Occipital lobe (tissue), 2 donors: ENCODE measurements around the gene IGFL4. TPM values are rescaled to one million over a fixed set of nuclear protein-coding genes. Genes with fewer than 3 reads are reported as not detected.

Experiments
- DNase-seq: peaks from one replicate; lab custom pipeline; 2025; lab: John Stamatoyannopoulos, UW
- total RNA-seq: library from RNA; depleted of rRNA; stranded (reverse); fragments of >200 nt; gene quantifications from one replicate; pipeline ENCODE4 v1.2.3, GENCODE V29; 2014

The IGFL4 gene
- total RNA-seq, 1 donor from 2014 or later, result 1.6 TPM

DNA sequence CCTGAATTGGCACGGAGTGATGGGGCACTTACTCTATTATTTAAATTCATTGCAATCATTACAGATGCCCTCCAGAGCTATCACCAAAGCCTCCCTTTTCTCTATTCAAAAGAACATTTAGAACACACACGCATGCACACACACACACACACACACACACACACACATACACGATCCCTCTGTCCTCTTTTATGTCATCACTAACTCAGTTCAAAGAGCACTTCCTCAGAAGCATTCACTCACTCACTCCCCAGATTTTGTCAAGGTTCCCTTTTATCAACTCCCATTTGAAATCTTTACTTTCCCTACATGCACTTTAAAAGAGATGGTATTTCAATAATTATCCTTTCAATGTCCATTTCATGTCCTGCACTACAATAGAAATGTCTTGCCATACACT, 22.4 kb upstream of the IGFL4 start:
- DNase-seq, result no peak

DNA sequence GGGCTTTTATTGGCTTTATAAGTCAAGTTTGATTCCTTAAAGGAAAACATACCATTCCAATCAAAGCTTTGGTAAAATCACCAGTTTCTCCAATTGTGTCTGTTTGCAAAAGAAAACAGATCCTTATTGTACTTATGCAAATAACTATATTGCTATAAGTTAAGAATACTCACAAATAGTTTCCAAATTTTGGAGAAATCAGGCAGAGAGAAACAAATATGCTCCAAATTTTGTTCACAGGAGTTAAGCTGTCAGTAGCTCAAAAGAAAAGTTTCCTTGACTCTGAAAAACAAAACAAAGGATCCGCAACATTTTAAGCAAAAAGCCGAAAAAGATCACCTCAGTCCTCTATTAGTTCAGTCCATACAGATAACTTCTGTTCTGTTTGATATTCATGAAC, 19.2 kb upstream of the IGFL4 start:
- no peak for DNase-seq

DNA sequence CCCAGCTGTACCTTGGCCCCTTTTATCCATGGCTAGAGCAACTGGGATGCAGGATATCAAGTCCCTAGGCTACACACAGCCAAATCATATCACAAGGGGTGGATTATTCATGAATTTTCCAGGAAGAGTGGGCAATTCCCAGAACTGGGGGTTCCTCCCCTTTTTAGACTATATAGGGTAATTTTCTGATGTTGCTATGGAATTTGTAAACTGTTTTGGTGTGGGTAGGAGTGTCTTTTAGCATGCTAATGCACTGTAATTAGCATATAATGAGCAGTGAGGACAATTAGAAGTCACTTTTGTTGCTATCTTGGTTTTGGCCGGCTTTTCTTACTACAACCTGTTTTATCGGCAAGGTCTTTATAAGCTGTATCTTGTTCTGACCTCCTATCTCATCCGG, 18.0 kb upstream of the IGFL4 start:
- no peak for DNase-seq

DNA sequence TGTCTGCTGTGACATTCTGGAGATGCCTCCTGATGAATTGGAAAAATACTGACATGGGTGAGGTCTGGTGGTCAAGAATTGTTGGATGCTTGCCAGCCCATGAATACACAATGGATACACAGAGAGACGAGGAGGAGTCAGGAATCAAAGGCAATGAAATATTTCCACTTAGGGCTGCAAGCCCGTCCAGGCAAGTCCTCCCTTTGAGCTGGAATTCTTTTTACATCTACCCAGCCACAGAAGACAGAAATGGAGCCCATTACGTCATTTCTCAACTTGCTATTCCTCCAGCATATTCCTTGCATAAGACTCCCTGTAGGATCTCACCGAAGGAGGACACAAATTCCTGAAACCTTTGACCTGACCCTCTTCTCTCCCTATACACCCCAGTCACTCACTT, 15.7 kb upstream of the IGFL4 start:
- no peak for DNase-seq

DNA sequence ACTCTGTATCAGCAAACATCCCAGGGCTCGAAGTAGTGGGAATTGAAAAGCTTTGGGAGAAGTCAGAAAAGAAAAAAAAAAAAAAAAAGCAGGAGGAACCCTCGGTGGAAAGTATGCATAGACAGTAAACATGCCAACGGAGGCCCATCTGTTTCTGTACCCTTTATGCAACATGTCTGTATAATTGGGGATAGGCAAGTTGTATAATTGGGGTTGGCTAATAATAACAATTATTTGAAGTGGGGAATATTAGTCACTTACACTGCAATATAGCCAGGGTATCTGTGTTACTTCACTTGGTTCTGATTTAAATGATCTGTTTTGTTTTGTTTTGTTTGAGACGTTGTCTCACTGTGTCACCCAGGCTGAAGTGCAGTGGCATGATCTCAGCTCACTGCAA, 12.1 kb upstream of the IGFL4 start:
- DNase-seq, result no peak

DNA sequence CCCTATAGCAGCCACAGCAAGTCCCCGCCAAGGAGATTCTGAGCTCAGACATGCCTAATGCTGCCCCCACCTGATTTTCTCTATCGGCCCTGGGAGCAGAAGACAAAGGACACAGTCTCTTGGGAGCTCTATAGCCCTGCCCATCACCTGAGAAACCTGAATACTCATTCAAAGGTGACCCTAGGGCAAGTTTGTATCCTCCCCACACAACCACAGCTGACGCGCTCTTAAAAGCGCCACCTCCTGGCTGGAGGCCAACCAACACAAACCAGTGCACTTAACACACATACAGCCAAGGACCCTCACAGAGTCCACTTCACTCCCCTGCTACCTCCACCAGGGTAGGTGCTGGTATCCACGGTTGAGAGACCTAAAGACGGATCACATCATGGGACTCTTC, 8.8 kb upstream of the IGFL4 start:
- no peak for DNase-seq

DNA sequence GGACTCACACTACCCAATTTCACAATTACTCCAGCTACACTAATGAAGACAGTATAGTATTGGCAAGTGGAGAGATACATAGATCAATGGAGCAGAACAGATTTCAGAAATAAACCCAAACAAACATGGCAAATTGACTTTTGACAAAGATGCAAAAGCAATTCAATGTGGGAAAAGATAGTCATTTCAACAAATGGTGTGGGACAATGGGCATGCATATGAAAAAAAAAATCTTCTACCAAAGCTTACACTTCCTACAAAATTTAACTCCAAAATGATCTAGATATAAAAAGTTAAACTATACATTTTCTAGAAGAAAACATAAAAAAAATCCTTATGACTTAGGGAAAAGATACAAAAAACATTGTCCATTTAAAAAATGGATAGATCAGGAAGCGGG, 2.7 kb upstream of the IGFL4 start:
- no peak for DNase-seq

DNA sequence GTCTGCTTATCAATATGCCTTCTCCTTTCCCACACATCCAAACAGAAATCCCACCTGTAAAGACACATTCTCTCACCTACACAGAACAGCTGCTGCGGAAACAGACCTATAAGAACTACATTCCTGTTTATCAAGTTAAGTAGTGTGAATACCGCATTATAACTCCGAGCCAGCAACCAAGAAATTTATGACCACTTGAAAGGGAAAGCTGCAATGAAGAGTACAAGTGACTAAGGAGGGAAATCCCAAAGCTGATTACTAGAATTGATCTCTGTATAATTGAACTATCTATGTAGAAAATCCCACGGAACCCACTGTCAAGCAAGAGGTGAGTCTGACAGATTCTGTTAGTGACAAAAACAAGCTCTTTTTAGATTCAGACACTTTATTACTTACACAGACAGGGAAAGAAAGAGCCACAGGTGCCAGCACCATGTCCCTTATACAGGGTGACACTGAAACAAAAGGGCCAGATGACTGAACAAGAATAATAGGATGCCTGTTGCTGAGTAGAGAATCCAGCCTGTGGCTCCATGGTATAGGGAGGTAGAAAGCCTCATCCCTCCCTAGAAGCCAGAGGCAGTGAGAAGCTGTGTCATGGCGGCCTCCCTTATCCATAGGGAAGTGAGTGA, 1.6 kb upstream of the IGFL4 start:
- DNase-seq, result no peak

DNA sequence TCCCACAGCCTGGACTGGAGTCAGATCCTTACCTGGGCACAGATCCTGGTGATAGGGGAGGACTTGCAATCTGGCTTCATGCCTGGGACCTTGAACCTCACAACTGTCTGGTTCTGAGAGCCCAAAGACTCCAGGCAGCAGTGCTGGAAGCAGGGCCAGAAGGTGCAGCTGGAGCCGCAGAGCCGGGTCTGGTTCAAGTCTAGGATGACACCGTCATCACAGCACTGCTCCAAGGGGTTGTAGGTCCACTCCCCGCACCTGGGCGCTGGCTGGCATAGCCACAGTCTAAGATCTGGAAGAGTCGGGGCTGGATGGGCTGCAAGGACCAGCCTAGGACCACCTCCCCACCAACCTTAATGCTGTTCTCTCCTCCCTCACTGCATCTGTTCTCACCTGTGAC, 677 bp downstream of the IGFL4 start:
- no peak for DNase-seq

DNA sequence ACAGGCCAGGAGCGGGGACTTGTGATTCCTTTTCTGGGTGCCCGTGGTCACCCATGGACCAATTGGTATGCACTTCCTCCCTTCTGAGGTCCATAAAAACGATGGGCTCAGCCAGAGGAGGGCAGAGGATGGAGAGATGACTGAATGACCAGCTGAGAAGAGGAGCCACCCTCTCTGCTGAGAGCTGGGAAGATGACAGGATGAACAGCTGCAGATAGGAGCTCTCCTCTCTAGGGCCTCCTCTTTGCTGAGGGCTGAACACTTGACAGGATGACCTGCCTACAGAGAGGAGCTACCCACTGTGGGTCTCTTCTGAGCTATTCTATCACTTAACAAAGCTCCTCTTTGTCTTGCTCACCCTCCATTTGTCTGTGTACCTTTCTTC, 4.1 kb downstream of the IGFL4 start:
- DNase-seq, result no peak

DNA sequence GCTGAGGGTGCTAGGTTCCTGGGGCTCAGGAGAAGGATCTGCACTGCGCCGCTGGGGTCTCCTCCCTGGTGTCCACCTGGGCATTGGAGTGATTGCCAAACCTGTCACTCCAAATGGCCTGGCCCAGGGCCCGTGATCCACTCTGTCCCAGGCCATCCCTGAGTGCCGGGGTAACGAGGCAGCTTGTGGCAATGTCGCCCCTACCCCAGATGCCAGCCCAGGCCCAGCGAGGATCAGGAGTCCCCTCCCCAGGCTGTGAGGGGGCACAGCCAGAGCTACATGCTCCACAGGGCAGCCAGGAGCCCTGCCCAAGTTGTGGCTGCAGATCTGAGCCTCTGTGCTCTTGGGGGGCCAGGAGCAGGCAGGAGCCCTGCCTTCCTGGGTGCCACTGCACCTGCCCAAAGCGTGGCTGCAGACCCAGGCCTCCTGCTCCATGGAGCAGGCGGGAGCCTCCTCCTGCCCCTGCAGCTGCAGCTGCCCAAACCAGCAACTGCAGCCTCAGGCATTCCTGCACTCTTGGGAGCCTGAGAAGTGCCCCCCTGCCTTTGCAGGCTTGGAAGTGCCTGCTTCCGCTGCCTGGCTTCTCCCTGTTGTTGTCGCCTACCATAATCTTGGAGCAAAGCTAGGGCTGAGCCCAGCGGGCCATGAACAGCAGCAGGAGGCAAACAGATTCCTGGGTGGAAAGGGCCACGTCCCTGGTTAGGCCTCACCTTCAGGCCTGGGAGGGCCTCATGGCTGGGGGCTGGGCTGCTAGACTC, 4.6 kb downstream of the IGFL4 start:
- no peak for DNase-seq

DNA sequence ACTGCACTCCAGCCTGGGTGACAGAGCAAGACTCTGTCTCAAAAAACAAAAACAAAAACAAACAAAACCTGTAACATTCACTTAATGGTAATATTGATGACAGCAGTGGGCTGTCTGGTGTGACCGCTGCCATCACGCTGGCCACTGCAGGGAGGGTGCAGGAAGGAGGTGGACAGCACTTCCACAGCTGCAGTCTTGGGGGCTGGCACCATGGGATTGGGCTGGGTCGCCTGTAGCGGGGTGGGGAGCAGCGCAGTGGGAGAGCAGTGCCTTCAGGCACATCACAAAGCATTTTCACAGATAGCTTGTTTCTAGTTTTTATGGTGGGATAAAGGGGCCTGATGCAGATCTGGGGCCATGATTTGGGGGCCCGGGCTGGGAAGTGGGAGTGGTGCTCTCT, 5.3 kb downstream of the IGFL4 start:
- no peak for DNase-seq

DNA sequence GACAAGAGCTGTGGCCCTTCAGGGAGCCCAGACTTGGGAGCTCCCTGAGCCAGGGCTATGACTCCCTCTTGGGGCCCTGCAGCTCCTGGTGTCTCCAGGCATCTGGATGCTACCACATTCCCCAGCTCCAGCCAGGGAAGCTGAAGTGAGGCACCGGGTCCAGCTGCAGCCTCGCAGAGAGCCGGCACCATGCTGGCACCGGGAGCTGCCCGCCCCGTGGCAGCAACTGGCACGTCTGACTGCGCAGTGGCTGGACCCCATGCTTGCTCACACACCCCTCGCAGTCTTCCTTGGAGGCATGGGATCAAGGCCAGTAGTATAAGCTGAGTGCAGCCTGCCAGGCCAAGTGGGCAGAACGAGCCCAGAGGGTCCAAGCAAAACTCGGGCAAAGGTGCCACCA, 7.4 kb downstream of the IGFL4 start:
- no peak for DNase-seq

DNA sequence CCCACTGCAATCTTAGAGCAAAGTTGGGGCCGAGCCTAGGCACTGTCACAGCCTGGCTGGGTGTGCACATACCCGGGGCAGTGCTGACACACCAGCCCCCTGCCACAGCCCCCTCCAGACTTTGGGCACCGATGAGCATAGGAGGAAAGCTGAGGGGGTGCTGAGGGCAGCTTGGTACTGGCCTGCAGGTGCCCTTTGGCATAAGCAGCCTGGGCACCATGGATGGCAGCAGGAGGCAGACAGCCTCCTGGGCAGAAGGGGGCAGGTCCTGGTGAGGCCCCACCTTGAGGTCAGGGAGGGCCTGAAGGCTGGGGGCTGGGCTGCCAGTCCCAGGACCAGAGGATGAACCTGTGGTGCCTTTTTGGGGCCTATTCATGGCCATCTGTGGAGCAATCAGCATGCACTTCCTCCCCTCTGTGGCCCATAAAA, 8.2 kb downstream of the IGFL4 start:
- DNase-seq, result no peak

DNA sequence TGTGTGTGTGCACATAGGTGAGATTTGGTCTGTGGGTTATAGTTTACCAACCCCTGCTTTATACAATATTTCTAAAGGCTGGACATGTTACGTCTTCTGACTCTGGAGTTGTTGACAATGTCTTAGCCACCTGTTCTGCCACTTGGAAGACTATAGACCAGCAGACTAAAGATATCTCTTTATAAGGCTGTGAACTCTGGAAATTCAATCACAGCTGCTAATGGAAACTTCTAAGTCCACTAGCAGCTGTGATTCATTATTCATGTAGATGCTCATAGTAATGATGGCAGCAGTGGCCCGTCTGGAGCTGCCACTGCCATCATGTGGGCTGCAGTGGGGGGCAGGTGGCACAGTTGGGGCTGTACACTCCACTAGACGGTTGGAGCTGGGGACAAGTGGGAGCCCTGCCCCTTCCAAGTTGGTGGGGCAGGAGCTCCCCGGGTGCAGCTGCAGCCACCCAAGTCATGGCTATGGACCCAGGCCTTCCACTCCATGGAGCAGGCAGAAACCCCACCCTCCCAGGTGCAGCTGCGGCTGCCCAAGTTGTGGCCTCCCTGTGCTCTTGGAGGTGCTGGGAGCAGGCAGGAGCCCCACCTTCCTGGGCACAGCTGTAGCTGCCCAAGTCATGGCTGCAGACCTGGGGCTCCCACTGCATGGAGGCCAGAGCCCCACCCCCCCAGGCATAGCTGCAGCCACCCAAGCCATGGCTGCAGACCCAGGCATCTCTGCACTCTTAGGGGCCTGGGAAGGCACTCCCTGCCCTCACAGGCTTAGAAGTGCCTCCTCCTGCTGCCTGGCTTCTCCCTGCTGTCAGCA, 8.8 kb downstream of the IGFL4 start:
- DNase-seq, result no peak

DNA sequence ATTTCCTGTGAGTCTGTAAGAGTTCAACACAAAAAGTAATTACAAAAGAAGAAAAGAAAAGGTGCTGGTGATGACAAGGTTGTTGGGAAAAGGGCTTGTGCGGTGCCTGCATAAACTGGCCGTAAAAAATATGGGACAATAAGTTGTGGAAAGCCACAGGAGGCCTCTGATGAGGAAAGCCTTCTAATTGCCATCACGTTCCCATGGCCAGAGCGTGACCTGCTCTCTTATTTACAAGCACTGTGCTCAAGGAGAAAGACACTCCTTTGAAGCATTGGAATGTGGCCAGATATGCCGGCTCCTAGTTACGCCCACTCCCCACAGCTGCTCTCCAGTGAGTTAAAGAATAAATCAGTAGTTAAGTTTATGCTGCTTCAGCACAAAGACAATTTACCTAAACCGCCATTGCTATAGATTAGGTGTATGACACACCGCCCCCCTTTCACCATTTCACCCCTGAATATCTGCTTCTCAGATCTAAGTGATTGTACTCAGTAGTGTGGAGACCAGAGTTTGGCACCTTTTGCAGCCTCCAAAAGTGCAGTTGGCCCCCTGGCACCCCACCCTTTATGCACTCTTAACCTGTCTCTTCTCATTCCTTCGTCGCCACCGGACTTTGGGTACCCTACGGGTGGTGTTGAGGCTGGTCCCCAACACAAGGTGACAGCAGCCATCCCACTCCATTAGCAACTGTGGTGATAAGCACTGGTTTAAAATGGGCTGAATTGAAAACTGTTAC, 9.8 kb downstream of the IGFL4 start:
- no peak for DNase-seq

DNA sequence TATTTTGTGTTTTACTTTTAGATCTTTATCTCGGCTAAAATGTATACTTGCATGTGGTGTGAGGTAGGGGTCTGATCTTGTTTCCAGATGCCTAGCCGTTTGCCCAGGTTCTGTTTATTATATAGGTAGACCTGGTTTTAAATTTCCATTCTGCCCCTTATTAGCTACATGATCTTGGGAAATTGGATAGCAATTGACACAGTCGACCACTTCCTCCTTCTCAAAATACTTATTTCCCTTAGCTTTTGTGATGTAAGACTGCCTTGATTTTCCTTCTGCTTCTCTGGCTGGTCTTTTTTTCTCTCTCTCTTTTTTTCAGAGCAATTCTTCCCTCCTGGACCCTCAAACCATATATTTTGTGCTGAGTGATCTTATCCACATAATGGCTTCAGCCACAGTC, 15.0 kb downstream of the IGFL4 start:
- no peak for DNase-seq

DNA sequence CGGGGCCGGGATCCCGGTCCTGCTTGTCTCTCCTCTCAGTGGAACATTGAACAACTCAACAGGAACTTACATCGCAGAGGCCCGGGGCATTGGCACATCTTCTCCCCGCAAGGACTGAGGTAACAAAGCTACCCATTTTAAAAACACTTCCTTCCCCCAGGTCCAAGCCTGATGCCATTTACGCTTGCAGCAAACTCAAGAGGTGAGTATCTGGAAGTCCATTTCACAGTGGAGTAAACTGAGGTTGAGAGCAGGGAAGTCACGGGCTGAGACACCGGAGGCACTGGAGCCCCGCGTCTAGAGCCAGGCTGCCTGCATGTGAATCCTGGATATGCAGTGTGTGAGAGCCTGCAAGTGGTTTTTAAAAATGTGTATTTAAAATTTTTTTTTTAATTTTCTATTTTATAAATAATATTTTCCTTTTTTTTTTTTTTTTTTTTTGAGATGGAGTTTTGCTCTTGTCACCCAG, 17.5 kb downstream of the IGFL4 start:
- no peak for DNase-seq

DNA sequence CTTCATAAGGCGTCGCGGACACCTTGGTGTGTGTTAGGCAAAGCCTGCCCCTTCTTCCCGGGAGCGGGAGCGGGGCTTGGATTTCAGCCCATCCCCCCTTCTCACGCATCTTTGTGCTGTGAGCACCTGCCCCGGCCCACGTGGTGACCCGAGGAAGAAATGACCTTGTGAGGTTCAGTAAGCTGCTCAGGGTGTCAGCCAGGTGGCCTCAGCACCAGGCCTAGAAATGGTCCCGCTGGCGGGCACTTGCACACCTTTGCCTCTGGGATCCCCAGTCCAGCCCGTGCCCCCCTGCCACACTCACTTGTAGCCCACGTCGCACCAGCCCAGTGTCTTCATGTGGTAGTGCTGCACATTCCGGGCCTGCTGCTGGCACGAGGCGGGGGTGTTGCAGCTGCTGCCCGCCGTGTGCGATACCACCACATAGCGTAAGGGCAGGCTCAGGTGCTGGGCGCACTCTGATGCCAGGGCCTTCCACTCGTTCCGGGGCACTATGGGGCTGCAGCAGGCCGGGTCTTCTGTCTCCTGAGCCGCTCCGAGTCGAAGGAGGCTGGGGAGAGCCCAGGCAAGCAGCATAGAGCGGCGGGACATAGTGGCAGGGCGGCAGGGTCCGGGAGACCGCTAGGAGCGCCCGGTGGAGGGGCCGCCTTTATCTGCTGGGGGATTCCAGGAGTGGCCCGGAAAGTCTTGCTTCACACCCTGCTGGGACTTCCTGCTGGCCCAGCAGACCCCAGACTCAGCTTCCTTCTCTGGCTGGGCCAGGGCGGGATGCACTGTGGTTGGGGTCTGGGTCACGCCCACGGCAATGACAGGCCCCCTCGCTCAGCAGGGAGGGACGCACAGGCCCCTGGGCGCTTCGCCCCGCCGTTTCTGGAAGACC, 18.1 kb downstream of the IGFL4 start, which contains the start of gene PGLYRP1:
TSS of gene PGLYRP1 (minus strand) at position 623 of the 880 bp plus-strand sequence. CDS start at position 591, 32 bp downstream.
- DNase-seq, result no peak

DNA sequence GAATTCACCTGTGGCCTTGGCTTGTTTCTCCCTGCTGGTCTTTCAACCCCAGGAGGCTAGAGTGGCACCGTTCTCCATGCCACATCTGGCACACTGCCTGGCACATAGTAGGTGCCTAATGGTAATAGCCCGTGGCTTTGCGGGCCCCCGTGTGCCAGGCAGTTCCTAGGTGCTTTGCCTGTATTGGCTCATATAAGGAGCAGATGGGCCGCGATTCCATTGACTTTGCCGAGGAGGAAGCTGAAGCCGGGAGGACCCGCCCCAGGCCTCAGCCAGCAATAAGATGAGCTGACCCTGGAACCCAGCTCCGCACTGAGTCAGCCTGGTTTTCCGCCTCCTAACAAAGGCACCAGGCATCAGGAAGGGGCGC, 18.8 kb downstream of the IGFL4 start:
- no peak for DNase-seq
